Panc1 (cell line): ENCODE results near the gene TUBB8B. TPM values are rescaled to one million over a fixed set of nuclear protein-coding genes. Genes with fewer than 3 reads are reported as not detected.
"Not testable (repeated sequence)": the region's sequence is repeated elsewhere in the genome, so short reads cannot be mapped to it uniquely, and the experiment has no call there.

Experiments
- ATAC-seq: fragments of 200-7000 bp; cut with Tn5 transposase; 2 replicates; pipeline ENCODE4 v1.9.1; 2020; ENCODE audit warnings: mild to moderate bottlenecking, moderate library complexity
- BruUV-seq: library from RNA; stranded (reverse); fragments of 400-500 nt; replicated peaks from 2 replicates; lab custom pipeline; 2021; lab: Mats Ljungman, UMichigan
- CTCF ChIA-PET: fragments of 300-600 bp; sonication (Branson Sonifier 250); formaldehyde crosslinking; loops from one replicate; lab custom pipeline; 2022; ENCODE audit warnings: antibody characterized with exemption; lab: Charles Lee
- POLR2A ChIA-PET: fragments of 300-600 bp; sonication (Branson Sonifier 250); formaldehyde crosslinking; loops from one replicate; lab custom pipeline; 2022; ENCODE audit warnings: antibody characterized with exemption; lab: Charles Lee
- DNase-seq: peaks from one replicate; pipeline ENCODE4 v3.0.0-alpha.2; 2010; ENCODE audit warnings: low read depth, low spot score
- H3K27ac ChIP-seq: 2 replicates; pipeline ENCODE4 v1.5.1; 2011; ENCODE audit warnings: mild to moderate bottlenecking, low read length, inconsistent platforms
- H3K27me3 ChIP-seq: fragments of 200-500 bp; sonication (Bioruptor generic); 2 replicates; pipeline ENCODE4 v1.6.0; 2014; ENCODE audit warnings: low read length, inconsistent platforms; ENCODE audit not compliant: control insufficient read depth, insufficient read depth
- H3K36me3 ChIP-seq: fragments of 200-500 bp; sonication (Bioruptor generic); 2 replicates; pipeline ENCODE4 v1.5.1; 2014; ENCODE audit warnings: inconsistent platforms, mild to moderate bottlenecking, low read length, moderate library complexity; ENCODE audit not compliant: control insufficient read depth, insufficient read depth
- H3K4me1 ChIP-seq: 2 replicates; pipeline ENCODE4 v1.5.1; 2011; ENCODE audit warnings: inconsistent platforms, mild to moderate bottlenecking, low read length, moderate library complexity; ENCODE audit not compliant: control insufficient read depth, insufficient read depth
- H3K4me3 ChIP-seq, 2 experiments: 2 replicates each; pipeline ENCODE4 v1.5.1; 2011 to 2012; ENCODE audit warnings: low read depth in 2 of 2, low read length in 2 of 2, mild to moderate bottlenecking in 2 of 2, inconsistent platforms in 1 of 2, moderate library complexity in 1 of 2
- H3K9me3 ChIP-seq: fragments of 200-500 bp; sonication (Bioruptor generic); 2 replicates; pipeline ENCODE4 v1.5.1; 2014; ENCODE audit warnings: low read depth, mild to moderate bottlenecking, inconsistent platforms, low read length, moderate library complexity; ENCODE audit not compliant: control insufficient read depth, insufficient read depth
- in situ Hi-C: cut with HindIII; loops from 2 replicates; pipeline ENCODE4 v1.10.0; 2016; ENCODE audit warnings: low sequenced_read_pairs, low pct_unique_long_range_greater_than_20kb
- intact Hi-C: fragments of 100-400 bp; cut with micrococcal nuclease; formaldehyde crosslinking; loops from one replicate; pipeline ENCODE4 v1.10.0; 2022; ENCODE audit not compliant: unreplicated experiment
- total RNA-seq: library from RNA; stranded (reverse); gene quantifications from one replicate; pipeline ENCODE4 v1.2.1, GENCODE V29; 2021; ENCODE audit not compliant: unreplicated experiment

TUBB8B gene
- total RNA-seq, 1 experiment from 2014 or later: not detected

- ATAC-seq, intact Hi-C loops, H3K27ac ChIP-seq, H3K36me3 ChIP-seq, POLR2A ChIA-PET, DNase-seq, H3K27me3 ChIP-seq, BruUV-seq, H3K4me3 ChIP-seq, CTCF ChIA-PET, H3K9me3 ChIP-seq, H3K4me1 ChIP-seq, in situ Hi-C loops: not testable (repeated sequence)
Observed at GRCh38 chr18:12773-13172, 36.6 kb downstream of the TUBB8B start.

- CTCF ChIA-PET, H3K4me1 ChIP-seq, H3K27ac ChIP-seq, H3K9me3 ChIP-seq, in situ Hi-C loops, BruUV-seq, intact Hi-C loops, DNase-seq, POLR2A ChIA-PET, H3K4me3 ChIP-seq, H3K36me3 ChIP-seq, H3K27me3 ChIP-seq: not testable (repeated sequence)
- peak; percentile 66; the same call in 1 of the 2 replicates for ATAC-seq
Observed at GRCh38 chr18:11383-12274, 37.8 kb downstream of the TUBB8B start.

GRCh38 chr18:10624-11184, 38.7 kb downstream of the TUBB8B start:
- BruUV-seq, ATAC-seq, H3K36me3 ChIP-seq, DNase-seq, H3K27ac ChIP-seq, CTCF ChIA-PET, H3K4me1 ChIP-seq, in situ Hi-C loops, H3K27me3 ChIP-seq, H3K9me3 ChIP-seq, H3K4me3 ChIP-seq, POLR2A ChIA-PET, intact Hi-C loops: not testable (repeated sequence)

GRCh38 chr18:9937-10336, 39.5 kb downstream of the TUBB8B start:
- H3K36me3 ChIP-seq, ATAC-seq, H3K4me3 ChIP-seq, DNase-seq, H3K27ac ChIP-seq, CTCF ChIA-PET, POLR2A ChIA-PET, H3K4me1 ChIP-seq, in situ Hi-C loops, H3K27me3 ChIP-seq, intact Hi-C loops, BruUV-seq, H3K9me3 ChIP-seq: not testable (repeated sequence)

Other genes with a start within 250 kb of the TUBB8B start
- 75.0 TPM for gene USP14, start 108.9 kb upstream of the TUBB8B start, total RNA-seq
- gene THOC1, start 218.4 kb upstream of the TUBB8B start, total RNA-seq: 33.3 TPM